ENCODE measurements around the gene EXD1.

The EXD1 gene

GRCh38 chr15:41133454-41133853 lies 97.1 kb downstream of the EXD1 start:
- DNase-seq, result no peak
